Measurements from ENCODE around the gene NDOR1. TPM values are rescaled to one million over a fixed set of nuclear protein-coding genes. Genes with fewer than 3 reads are reported as not detected.

The NDOR1 gene
- total RNA-seq, 4 donors from 2014 or later = 8.1 to 18.6 (median 11.6) TPM

- 62 to 63% methylated on average over 15 to 16 of the region's 19 CpGs for WGBS, 2 donors
- intact Hi-C loops (cut with DNase I; ENCODE audit: low total_unique reads) = no loop called here
- no peak for DNase-seq (ENCODE audit: low spot score in 2 of 2)
- H3K4me3 ChIP-seq (ENCODE audit: low read depth, poor library complexity, severe bottlenecking) = no peak overlapping the region
- TF ChIP-seq POLR2A (IDR thresholded peaks at IDR 0.05) (no peak), CTCF (IDR thresholded peaks at IDR 0.05) (no peak)
Observed at GRCh38 chr9:137198051-137198901, 7.2 kb upstream of the NDOR1 start.

GRCh38 chr9:137198902-137199283 lies 6.6 kb upstream of the NDOR1 start:
- TF ChIP-seq POLR2A (IDR thresholded peaks at IDR 0.05) (no peak), CTCF (IDR thresholded peaks at IDR 0.05) (no peak)
- 82 to 83% methylated on average over 8 of the region's 11 CpGs for WGBS, 2 donors
- intact Hi-C loops (cut with DNase I; ENCODE audit: low total_unique reads) = no loop called here
- no peak overlapping the region for H3K4me3 ChIP-seq (ENCODE audit: low read depth, poor library complexity, severe bottlenecking)
- DNase-seq (ENCODE audit: low spot score in 2 of 2) = no peak

DNA sequence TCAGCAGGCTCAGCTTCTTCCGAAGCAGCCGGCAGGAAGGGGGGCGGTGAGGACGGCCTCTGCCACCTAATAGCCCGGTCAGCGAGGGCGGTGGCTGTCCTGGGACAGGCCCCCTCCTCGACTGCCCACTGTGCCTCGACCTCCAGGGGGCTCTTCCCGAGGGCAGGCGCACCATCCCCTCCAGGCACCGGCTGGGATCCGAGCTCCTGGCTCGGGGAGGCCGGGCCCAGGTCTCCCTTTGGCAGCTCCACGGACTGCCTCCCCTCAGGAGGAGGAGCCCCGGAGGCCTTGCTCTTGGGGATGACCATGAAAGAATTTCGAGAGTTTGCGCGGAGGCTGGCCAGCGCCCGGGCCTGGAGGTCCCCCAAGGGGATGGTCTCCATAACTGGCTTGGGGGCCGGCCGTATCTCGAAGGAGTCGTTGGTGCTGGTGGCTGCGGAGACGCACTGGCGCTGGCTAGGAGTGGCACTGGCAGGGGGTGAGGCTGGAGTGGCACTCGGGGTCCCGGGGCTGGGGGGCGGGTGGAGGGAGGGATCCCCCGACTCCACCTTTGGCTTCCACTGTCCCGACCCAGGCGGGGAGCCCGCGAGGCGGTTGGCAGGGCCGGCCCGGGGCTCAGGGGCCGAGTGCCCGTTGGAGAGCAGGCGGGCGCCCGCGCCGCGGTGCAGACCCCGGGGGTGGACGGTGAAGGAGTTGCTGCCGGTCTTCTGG lies 5.9 kb upstream of the NDOR1 start:
- intact Hi-C loops (cut with DNase I; ENCODE audit: low total_unique reads) = no loop called here
- 22 to 35% methylated on average over 10 to 26 of the region's 51 CpGs for WGBS, 2 donors
- no peak for DNase-seq (ENCODE audit: low spot score in 2 of 2)
- no peak overlapping the region for H3K4me3 ChIP-seq (ENCODE audit: low read depth, poor library complexity, severe bottlenecking)
- TF ChIP-seq POLR2A (IDR thresholded peaks at IDR 0.05) = no peak
- no peak for TF ChIP-seq CTCF (IDR thresholded peaks at IDR 0.05)

DNA sequence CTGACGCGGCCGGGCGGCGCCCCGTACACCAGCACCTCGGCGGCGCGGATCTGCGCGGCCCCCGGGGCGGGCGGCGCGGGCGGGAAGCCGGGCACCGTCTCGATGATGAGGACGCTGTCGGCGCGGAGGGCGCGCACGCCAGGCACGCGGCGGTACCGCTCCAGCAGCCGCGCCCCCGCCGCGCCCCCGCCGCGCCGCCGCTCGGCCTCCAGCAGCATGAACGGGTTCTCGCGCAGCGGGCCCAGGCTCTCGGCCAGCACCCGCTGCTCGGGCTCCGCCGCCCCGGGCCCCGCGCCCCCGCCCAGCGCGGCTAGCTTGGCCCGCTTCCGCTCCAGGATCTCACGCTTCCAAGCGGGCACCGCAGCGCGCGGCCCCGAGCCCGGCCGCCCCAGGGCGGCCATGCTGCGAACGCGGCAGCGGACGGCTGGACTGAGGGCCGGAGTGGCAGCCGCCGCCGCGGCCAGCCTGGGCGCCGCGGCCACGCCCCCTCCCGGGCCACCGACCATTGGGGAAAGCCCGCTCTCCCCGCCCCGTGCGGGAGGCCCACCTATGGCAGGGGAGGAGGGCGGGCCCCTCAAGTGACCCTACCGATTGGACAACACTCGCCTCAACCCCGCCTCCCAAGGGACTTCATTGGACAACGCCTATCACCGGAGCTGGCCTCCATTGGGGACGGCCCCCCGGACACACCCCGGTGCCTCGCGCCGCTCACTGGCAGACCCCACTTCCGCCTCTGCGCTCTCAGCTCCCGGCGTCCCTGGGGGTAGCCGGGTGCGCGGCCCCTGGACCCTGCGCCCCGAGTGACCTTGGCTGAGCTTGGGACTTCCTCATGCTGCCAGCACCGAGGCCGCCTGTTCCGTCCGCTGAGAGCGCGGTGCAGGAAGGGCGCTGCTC lies 4.9 kb upstream of the NDOR1 start, which contains the start of gene TPRN:
Gene TPRN (minus strand): TSS at position 431 of the 894 bp plus-strand sequence. CDS start 30 bp downstream, at position 401.
- H3K4me3 ChIP-seq (ENCODE audit: low read depth, poor library complexity, severe bottlenecking) = peak within 1 kb of the TSS; percentile 42
- intact Hi-C loops (cut with DNase I; ENCODE audit: low total_unique reads) = no loop called here
- WGBS, 2 donors = 0 to 1% methylated on average over 17 to 29 of the region's 118 CpGs
- peak; percentile 99 to 100 for DNase-seq (ENCODE audit: low spot score in 2 of 2)
- no peak for TF ChIP-seq CTCF (IDR thresholded peaks at IDR 0.05)
- TF ChIP-seq POLR2A (IDR thresholded peaks at IDR 0.05) = no peak

GRCh38 chr9:137201205-137201868 lies 4.2 kb upstream of the NDOR1 start:
- DNase-seq (ENCODE audit: low spot score in 2 of 2) = no peak
- 15 to 20% methylated on average over 20 to 22 of the region's 23 CpGs for WGBS, 2 donors
- H3K4me3 ChIP-seq (ENCODE audit: low read depth, poor library complexity, severe bottlenecking) = no peak overlapping the region
- TF ChIP-seq CTCF (IDR thresholded peaks at IDR 0.05) = no peak
- intact Hi-C loops (cut with DNase I; ENCODE audit: low total_unique reads) = no loop called here
